Stomach (tissue), 9 donors: ENCODE data around the gene SMIM38. TPM values are rescaled to one million over a fixed set of nuclear protein-coding genes. Genes with fewer than 3 reads are reported as not detected.
A peak's percentile ranks its signal among the peaks of the same experiment; 100 is the strongest.

Experiments
- DNase-seq, 2 donors: peaks; one replicate each; pipeline versions ENCODE4 v3.0.0 to v3.0.0-alpha.2; 2013 to 2019
- H3K27ac ChIP-seq, 5 donors: fragments of 200-600 bp in 4 of 5; sonication (generic) in 4 of 5; one replicate each; pipeline ENCODE4 v1.5.1; 2013 to 2019; ENCODE audit warnings: mild to moderate bottlenecking in 1 of 5, moderate library complexity in 1 of 5
- H3K27me3 ChIP-seq, 3 donors: fragments of 200-600 bp; sonication (generic); one replicate each; pipeline ENCODE4 v1.5.1; 2017 to 2019; ENCODE audit warnings: mixed run types in 1 of 3
- H3K36me3 ChIP-seq, 4 donors: fragments of 200-600 bp; sonication (generic); 1 replicate in 3 of 4; 2 replicates in 1 of 4; pipeline ENCODE4 v1.5.1; 2016 to 2019
- H3K4me1 ChIP-seq, 4 donors: fragments of 200-600 bp; sonication (generic); one replicate each; pipeline ENCODE4 v1.5.1; 2016 to 2019
- H3K4me3 ChIP-seq, 4 donors: fragments of 200-600 bp; sonication (generic) in 3 of 4; one replicate each; pipeline ENCODE4 v1.5.1; 2016 to 2019; ENCODE audit warnings: mild to moderate bottlenecking in 1 of 4
- H3K9me3 ChIP-seq, 4 donors: fragments of 200-600 bp; sonication (generic); one replicate each; pipeline ENCODE4 v1.5.1; 2016 to 2019
- CTCF ChIP-seq, 7 experiments: fragments of 450-650 bp in 4 of 7; fragments of 200-600 bp in 3 of 7; sonication (generic) in 3 of 7; IDR thresholded peaks; one replicate each; pipeline ENCODE4 v1.5.1; 2016 to 2019; ENCODE audit warnings: antibody characterized with exemption in 7 of 7, control low read depth in 2 of 7, mild to moderate bottlenecking in 1 of 7
- EP300 ChIP-seq: sonication (generic); formaldehyde crosslinking; IDR thresholded peaks from one replicate; pipeline ENCODE4 v1.6.1; 2017; ENCODE audit warnings: antibody characterized with exemption
- POLR2A ChIP-seq, 4 donors: fragments of 450-650 bp; IDR thresholded peaks; one replicate each; pipeline ENCODE4 v1.6.1; 2016; ENCODE audit warnings: antibody characterized with exemption in 4 of 4, control low read depth in 2 of 4, mild to moderate bottlenecking in 1 of 4, moderate library complexity in 1 of 4
- POLR2AphosphoS5 ChIP-seq, 3 donors: sonication (generic); formaldehyde crosslinking; IDR thresholded peaks; one replicate each; pipeline ENCODE4 v1.6.1; 2016; ENCODE audit warnings: antibody characterized with exemption in 3 of 3
- WGBS, 5 donors: extraction: QIAGEN DNeasy Blood & Tissue Kit in 3 of 5; methylation state at CpG; one replicate each; pipeline versions ENCODE4 v1.1.5 to v1.1.7; 2013 to 2018; 5-methylcytosine and 5-hydroxymethylcytosine counted together
- intact Hi-C: fragments of 100-400 bp; cut with DNase I; formaldehyde crosslinking; loops from one replicate; pipeline ENCODE4 v1.15.1; 2023; ENCODE audit warnings: low total_unique reads
- polyA plus RNA-seq, 3 donors: library from polyadenylated mRNA; stranded (reverse); fragments of 200-250 nt; gene quantifications; one replicate each; pipeline ENCODE4 v1.2.3, GENCODE V29; 2013
- total RNA-seq, 5 donors: library from RNA; depleted of rRNA; stranded (reverse); fragments of >200 nt; gene quantifications; one replicate each; pipeline versions ENCODE4 v1.1.0 to v1.2.3, GENCODE V29; 2014 to 2016
- donor health status: healthy with polysubstance abuse.
- donor health status: Bipolar disorder and iron deficiency.
- donor health status: healthy.

Gene SMIM38
- total and polyA plus RNA-seq, 8 donors, result 1.2 to 31.2 (median 9.3) TPM; not detected in 1

- no peak for TF ChIP-seq POLR2A (IDR thresholded peaks at IDR 0.05)
- no peak for TF ChIP-seq POLR2AphosphoS5 (IDR thresholded peaks at IDR 0.05)
- no peak for TF ChIP-seq EP300
- no peak for TF ChIP-seq CTCF (IDR thresholded peaks at IDR 0.05)
- Histone ChIP-seq H3K4me1 (peaks cover 10 to 23% (median 15%) of the 10 kb centered on the region in 4 donors), H3K27me3 (peaks cover 0 to 30% (median 0%) of the 10 kb centered on the region in 3 donors), H3K9me3 (no peaks in the 10 kb centered on the region), H3K4me3 (no peak overlapping the region), H3K36me3 (no peaks in the 10 kb centered on the region), H3K27ac (peak overlapping the region in 2 of 5 donors; percentile 7 to 50)
- WGBS, 5 donors, result 86 to 92% (median 90%) methylated on average over 5 to 10 of the region's 10 CpGs
- no peak for DNase-seq
- intact Hi-C loops, result no loop called here
Measured at GRCh38 chr11:69154938-69155301, 815 bp upstream of the SMIM38 start.

- Histone ChIP-seq H3K9me3 (no peaks in the 10 kb centered on the region), H3K4me3 (peak overlapping the region in 1 of 4 donors; percentile 27), H3K27ac (peak overlapping the region in 4 of 5 donors; percentile 26 to 70 (median 57)), H3K4me1 (peaks cover 10 to 23% (median 15%) of the 10 kb centered on the region in 4 donors), H3K27me3 (peaks cover 0 to 30% (median 0%) of the 10 kb centered on the region in 3 donors), H3K36me3 (no peaks in the 10 kb centered on the region)
- intact Hi-C loops, result no loop called here
- TF ChIP-seq EP300 (no peak), POLR2A (IDR thresholded peaks at IDR 0.05) (no peak), POLR2AphosphoS5 (IDR thresholded peaks at IDR 0.05) (no peak), CTCF (IDR thresholded peaks at IDR 0.05) (no peak)
- peak in 1 of 2 donors; percentile 73 for DNase-seq
- WGBS, 5 donors, result 78 to 91% (median 85%) methylated on average over 11 to 13 of the region's 13 CpGs
Measured at GRCh38 chr11:69156235-69156639, 502 bp downstream of the SMIM38 start.

GRCh38 chr11:69156673-69157155 lies 979 bp downstream of the SMIM38 start:
- H3K9me3 ChIP-seq, result no peaks in the 10 kb centered on the region
- TF ChIP-seq POLR2A (IDR thresholded peaks at IDR 0.05), result no peak
- TF ChIP-seq POLR2AphosphoS5 (IDR thresholded peaks at IDR 0.05), result no peak
- no peak for TF ChIP-seq EP300
- TF ChIP-seq CTCF (IDR thresholded peaks at IDR 0.05), result no peak
- peak overlapping the region; percentile 6 to 70 (median 47) for H3K27ac ChIP-seq
- H3K4me3 ChIP-seq, result peak overlapping the region; percentile 18 to 33 (median 28)
- intact Hi-C loops, result no loop called here
- peaks cover 10 to 23% (median 15%) of the 10 kb centered on the region in 4 donors for H3K4me1 ChIP-seq
- peak in 1 of 2 donors; percentile 51 for DNase-seq
- H3K36me3 ChIP-seq, result no peaks in the 10 kb centered on the region
- H3K27me3 ChIP-seq, result peaks cover 0 to 30% (median 0%) of the 10 kb centered on the region in 3 donors
- WGBS, 5 donors, result 71 to 82% (median 77%) methylated on average over 11 to 15 of the region's 15 CpGs

GRCh38 chr11:69157156-69157821 lies 1.6 kb downstream of the SMIM38 start:
- intact Hi-C loops, result no loop called here
- peaks cover 0 to 30% (median 0%) of the 10 kb centered on the region in 3 donors for H3K27me3 ChIP-seq
- WGBS, 5 donors, result 5 to 18% (median 10%) methylated on average over 16 to 44 of the region's 44 CpGs
- H3K9me3 ChIP-seq, result no peaks in the 10 kb centered on the region
- no peak for TF ChIP-seq CTCF (IDR thresholded peaks at IDR 0.05)
- TF ChIP-seq POLR2AphosphoS5 (IDR thresholded peaks at IDR 0.05), result no peak
- no peak for TF ChIP-seq POLR2A (IDR thresholded peaks at IDR 0.05)
- TF ChIP-seq EP300, result no peak
- peak overlapping the region; percentile 30 to 70 (median 47) for H3K27ac ChIP-seq
- DNase-seq, result peak in 1 of 2 donors; percentile 94
- no peaks in the 10 kb centered on the region for H3K36me3 ChIP-seq
- peak overlapping the region; percentile 18 to 33 (median 28) for H3K4me3 ChIP-seq
- H3K4me1 ChIP-seq, result peaks cover 10 to 23% (median 15%) of the 10 kb centered on the region in 4 donors
